Measurements from ENCODE around the gene DEPDC4. TPM values are rescaled to one million over a fixed set of nuclear protein-coding genes. Genes with fewer than 3 reads are reported as not detected.

DEPDC4 gene
- total and polyA plus RNA-seq, 2 of the 13 experiments (the other 11 are each of a cell fraction or from before 2014, with no cell fraction given), result 2.2 to 5.7 TPM

GRCh38 chr12:100200463-100201181 lies 66.3 kb downstream of the DEPDC4 start, which contains the start of gene ACTR6 (continued):
- TF ChIP-seq, protein P1, sequence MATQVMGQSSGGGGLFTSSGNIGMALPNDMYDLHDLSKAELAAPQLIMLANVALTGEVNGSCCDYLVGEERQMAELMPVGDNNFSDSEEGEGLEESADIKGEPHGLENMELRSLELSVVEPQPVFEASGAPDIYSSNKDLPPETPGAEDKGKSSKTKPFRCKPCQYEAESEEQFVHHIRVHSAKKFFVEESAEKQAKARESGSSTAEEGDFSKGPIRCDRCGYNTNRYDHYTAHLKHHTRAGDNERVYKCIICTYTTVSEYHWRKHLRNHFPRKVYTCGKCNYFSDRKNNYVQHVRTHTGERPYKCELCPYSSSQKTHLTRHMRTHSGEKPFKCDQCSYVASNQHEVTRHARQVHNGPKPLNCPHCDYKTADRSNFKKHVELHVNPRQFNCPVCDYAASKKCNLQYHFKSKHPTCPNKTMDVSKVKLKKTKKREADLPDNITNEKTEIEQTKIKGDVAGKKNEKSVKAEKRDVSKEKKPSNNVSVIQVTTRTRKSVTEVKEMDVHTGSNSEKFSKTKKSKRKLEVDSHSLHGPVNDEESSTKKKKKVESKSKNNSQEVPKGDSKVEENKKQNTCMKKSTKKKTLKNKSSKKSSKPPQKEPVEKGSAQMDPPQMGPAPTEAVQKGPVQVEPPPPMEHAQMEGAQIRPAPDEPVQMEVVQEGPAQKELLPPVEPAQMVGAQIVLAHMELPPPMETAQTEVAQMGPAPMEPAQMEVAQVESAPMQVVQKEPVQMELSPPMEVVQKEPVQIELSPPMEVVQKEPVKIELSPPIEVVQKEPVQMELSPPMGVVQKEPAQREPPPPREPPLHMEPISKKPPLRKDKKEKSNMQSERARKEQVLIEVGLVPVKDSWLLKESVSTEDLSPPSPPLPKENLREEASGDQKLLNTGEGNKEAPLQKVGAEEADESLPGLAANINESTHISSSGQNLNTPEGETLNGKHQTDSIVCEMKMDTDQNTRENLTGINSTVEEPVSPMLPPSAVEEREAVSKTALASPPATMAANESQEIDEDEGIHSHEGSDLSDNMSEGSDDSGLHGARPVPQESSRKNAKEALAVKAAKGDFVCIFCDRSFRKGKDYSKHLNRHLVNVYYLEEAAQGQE (IDR thresholded peaks at IDR 0.05; ENCODE audit: borderline replicate concordance in 1 of 2, low read depth in 1 of 2, low read length in 2 of 2), result peak in 1 of 2 experiments; percentile 44; a peak in 1 of 4 replicates
- TF ChIP-seq, protein P2, sequence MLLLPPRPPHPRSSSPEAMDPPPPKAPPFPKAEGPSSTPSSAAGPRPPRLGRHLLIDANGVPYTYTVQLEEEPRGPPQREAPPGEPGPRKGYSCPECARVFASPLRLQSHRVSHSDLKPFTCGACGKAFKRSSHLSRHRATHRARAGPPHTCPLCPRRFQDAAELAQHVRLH (CRISPR knock-in tag; IDR thresholded peaks at IDR 0.05; ENCODE audit: borderline replicate concordance, low read depth), result 0 out of 2 replicates have a peak, but pooled peaks have one; percentile 50
- TF ChIP-seq HHEX (CRISPR knock-in tag; IDR thresholded peaks at IDR 0.05) (no peak), SIX1 (CRISPR knock-in tag; IDR thresholded peaks at IDR 0.05; ENCODE audit: borderline replicate concordance) (peak; percentile 44; the same call in 1 of the 2 replicates), SIX4 (CRISPR knock-in tag; IDR thresholded peaks at IDR 0.05) (0 out of 2 replicates have a peak, but pooled peaks have one; percentile 44), ZNF224 (CRISPR knock-in tag; IDR thresholded peaks at IDR 0.05) (no peak), IRF2 (CRISPR knock-in tag; IDR thresholded peaks at IDR 0.05) (peak; percentile 85), ZNF160 (CRISPR knock-in tag; IDR thresholded peaks at IDR 0.05) (peak; percentile 55; the same call in 1 of the 2 replicates), ARNT2 (CRISPR knock-in tag; IDR thresholded peaks at IDR 0.05; ENCODE audit: low read depth) (0 out of 2 replicates have a peak, but pooled peaks have one; percentile 12), ZSCAN31 (CRISPR knock-in tag; IDR thresholded peaks at IDR 0.05; ENCODE audit: low read depth) (0 out of 2 replicates have a peak, but pooled peaks have one; percentile 38), ZNF777 (CRISPR knock-in tag; IDR thresholded peaks at IDR 0.05) (peak; percentile 70)
- TF ChIP-seq, protein P3, sequence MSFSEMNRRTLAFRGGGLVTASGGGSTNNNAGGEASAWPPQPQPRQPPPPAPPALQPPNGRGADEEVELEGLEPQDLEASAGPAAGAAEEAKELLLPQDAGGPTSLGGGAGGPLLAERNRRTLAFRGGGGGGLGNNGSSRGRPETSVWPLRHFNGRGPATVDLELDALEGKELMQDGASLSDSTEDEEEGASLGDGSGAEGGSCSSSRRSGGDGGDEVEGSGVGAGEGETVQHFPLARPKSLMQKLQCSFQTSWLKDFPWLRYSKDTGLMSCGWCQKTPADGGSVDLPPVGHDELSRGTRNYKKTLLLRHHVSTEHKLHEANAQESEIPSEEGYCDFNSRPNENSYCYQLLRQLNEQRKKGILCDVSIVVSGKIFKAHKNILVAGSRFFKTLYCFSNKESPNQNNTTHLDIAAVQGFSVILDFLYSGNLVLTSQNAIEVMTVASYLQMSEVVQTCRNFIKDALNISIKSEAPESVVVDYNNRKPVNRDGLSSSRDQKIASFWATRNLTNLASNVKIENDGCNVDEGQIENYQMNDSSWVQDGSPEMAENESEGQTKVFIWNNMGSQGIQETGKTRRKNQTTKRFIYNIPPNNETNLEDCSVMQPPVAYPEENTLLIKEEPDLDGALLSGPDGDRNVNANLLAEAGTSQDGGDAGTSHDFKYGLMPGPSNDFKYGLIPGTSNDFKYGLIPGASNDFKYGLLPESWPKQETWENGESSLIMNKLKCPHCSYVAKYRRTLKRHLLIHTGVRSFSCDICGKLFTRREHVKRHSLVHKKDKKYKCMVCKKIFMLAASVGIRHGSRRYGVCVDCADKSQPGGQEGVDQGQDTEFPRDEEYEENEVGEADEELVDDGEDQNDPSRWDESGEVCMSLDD (CRISPR knock-in tag; IDR thresholded peaks at IDR 0.05; ENCODE audit: borderline replicate concordance), result no peak
- TF ChIP-seq, protein P4, sequence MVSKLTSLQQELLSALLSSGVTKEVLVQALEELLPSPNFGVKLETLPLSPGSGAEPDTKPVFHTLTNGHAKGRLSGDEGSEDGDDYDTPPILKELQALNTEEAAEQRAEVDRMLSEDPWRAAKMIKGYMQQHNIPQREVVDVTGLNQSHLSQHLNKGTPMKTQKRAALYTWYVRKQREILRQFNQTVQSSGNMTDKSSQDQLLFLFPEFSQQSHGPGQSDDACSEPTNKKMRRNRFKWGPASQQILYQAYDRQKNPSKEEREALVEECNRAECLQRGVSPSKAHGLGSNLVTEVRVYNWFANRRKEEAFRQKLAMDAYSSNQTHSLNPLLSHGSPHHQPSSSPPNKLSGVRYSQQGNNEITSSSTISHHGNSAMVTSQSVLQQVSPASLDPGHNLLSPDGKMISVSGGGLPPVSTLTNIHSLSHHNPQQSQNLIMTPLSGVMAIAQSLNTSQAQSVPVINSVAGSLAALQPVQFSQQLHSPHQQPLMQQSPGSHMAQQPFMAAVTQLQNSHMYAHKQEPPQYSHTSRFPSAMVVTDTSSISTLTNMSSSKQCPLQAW (CRISPR knock-in tag; IDR thresholded peaks at IDR 0.05), result peak; percentile 63; the same call in 1 of the 2 replicates
- TF ChIP-seq, protein P5, sequence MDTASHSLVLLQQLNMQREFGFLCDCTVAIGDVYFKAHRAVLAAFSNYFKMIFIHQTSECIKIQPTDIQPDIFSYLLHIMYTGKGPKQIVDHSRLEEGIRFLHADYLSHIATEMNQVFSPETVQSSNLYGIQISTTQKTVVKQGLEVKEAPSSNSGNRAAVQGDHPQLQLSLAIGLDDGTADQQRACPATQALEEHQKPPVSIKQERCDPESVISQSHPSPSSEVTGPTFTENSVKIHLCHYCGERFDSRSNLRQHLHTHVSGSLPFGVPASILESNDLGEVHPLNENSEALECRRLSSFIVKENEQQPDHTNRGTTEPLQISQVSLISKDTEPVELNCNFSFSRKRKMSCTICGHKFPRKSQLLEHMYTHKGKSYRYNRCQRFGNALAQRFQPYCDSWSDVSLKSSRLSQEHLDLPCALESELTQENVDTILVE (CRISPR knock-in tag; IDR thresholded peaks at IDR 0.05), result peak; percentile 69; the same call in 1 of the 2 replicates
- TF ChIP-seq, protein P6, sequence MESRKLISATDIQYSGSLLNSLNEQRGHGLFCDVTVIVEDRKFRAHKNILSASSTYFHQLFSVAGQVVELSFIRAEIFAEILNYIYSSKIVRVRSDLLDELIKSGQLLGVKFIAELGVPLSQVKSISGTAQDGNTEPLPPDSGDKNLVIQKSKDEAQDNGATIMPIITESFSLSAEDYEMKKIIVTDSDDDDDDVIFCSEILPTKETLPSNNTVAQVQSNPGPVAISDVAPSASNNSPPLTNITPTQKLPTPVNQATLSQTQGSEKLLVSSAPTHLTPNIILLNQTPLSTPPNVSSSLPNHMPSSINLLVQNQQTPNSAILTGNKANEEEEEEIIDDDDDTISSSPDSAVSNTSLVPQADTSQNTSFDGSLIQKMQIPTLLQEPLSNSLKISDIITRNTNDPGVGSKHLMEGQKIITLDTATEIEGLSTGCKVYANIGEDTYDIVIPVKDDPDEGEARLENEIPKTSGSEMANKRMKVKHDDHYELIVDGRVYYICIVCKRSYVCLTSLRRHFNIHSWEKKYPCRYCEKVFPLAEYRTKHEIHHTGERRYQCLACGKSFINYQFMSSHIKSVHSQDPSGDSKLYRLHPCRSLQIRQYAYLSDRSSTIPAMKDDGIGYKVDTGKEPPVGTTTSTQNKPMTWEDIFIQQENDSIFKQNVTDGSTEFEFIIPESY (CRISPR knock-in tag; IDR thresholded peaks at IDR 0.05), result 0 out of 2 replicates have a peak, but pooled peaks have one; percentile 22
